Lower leg skin (tissue), 3 donors: ENCODE measurements around the gene PTPN18.

Experiments
- POLR2A ChIP-seq, 2 donors: fragments of 450-650 bp; IDR thresholded peaks; one replicate each; pipeline ENCODE4 v1.6.1; 2016 to 2017; ENCODE audit warnings: antibody characterized with exemption in 2 of 2, mild to moderate bottlenecking in 1 of 2, moderate library complexity in 1 of 2
- TF ChIP-seq, protein P1 (sequence below), 3 donors: fragments of 450-650 bp; IDR thresholded peaks; one replicate each; pipeline ENCODE4 v1.5.1; 2016; ENCODE audit warnings: antibody characterized with exemption in 3 of 3, mild to moderate bottlenecking in 3 of 3, moderate library complexity in 2 of 3

DNA sequence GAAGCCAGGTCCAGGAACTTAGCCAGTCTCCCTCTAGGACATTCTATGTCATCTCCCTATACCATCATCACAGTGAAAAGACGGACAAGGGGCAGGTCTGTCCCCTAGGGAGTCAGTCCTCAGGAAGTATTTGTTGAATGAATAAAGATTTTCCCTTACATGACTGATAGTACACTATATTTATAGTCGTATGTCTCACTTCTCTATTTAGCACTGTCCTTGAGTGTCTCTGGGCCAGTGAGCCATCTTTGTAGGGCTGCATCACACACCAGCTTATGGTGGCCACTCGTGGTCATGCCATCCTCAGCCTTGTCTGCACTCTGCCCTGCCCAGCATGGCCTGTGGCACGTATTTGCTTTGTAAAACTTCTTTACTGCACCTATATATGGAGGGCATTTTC, 25.8 kb downstream of the PTPN18 start:
- TF ChIP-seq, protein P1, sequence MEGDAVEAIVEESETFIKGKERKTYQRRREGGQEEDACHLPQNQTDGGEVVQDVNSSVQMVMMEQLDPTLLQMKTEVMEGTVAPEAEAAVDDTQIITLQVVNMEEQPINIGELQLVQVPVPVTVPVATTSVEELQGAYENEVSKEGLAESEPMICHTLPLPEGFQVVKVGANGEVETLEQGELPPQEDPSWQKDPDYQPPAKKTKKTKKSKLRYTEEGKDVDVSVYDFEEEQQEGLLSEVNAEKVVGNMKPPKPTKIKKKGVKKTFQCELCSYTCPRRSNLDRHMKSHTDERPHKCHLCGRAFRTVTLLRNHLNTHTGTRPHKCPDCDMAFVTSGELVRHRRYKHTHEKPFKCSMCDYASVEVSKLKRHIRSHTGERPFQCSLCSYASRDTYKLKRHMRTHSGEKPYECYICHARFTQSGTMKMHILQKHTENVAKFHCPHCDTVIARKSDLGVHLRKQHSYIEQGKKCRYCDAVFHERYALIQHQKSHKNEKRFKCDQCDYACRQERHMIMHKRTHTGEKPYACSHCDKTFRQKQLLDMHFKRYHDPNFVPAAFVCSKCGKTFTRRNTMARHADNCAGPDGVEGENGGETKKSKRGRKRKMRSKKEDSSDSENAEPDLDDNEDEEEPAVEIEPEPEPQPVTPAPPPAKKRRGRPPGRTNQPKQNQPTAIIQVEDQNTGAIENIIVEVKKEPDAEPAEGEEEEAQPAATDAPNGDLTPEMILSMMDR (IDR thresholded peaks at IDR 0.05) = no peak
- TF ChIP-seq POLR2A (IDR thresholded peaks at IDR 0.05) = no peak
